Suppressor macrophage treated with lipopolysaccharide for 4 hours (primary cell): ENCODE measurements around the gene GNAI2.

Source experiments
- DNase-seq: peaks from one replicate; pipeline ENCODE4 v3.0.0-alpha.2; 2020

The GNAI2 gene

GRCh38 chr3:50300681-50301254 lies 64.8 kb downstream of the GNAI2 start:
- DNase-seq, result no peak

- no peak for DNase-seq
These were observed 66.3 kb downstream of the GNAI2 start for GRCh38 chr3:50302095-50303012.

GRCh38 chr3:50303013-50303815 lies 67.2 kb downstream of the GNAI2 start, which contains the start of gene HYAL1:
HYAL1 (minus strand) TSS chr3:50303574; CDS start chr3:50302956, 618 bp downstream.
- DNase-seq, result no peak

- peak; percentile 5 for DNase-seq
These were observed 68.6 kb downstream of the GNAI2 start for GRCh38 chr3:50304601-50305000.
